Stimulated activated CD4-positive, alpha-beta T cell treated with anti-CD3 and anti-CD28 coated beads, Interleukin-1b, Interleukin-23, amount 100 ng/mL, for 4 hours (primary cell): ENCODE data around the gene CDKAL1.
"Not testable (repeated sequence)": the region's sequence is repeated elsewhere in the genome, so short reads cannot be mapped to it uniquely, and the experiment has no call there.

ENCODE experiments used
- DNase-seq, 2 donors: peaks; one replicate each; pipeline ENCODE4 v3.0.0-alpha.2; 2020; ENCODE audit warnings: low read depth in 2 of 2

Gene CDKAL1

GRCh38 chr6:20744911-20745557, 210.8 kb downstream of the CDKAL1 start:
- no peak for DNase-seq

- no peak for DNase-seq
These were observed 211.8 kb downstream of the CDKAL1 start for GRCh38 chr6:20746024-20746423.

GRCh38 chr6:20746805-20747558, 212.7 kb downstream of the CDKAL1 start:
- no peak for DNase-seq

- DNase-seq, result no peak
These were observed 213.7 kb downstream of the CDKAL1 start for GRCh38 chr6:20747991-20748390.

GRCh38 chr6:20751293-20751935, 217.2 kb downstream of the CDKAL1 start:
- DNase-seq, result no peak

- DNase-seq, result no peak
These were observed 221.4 kb downstream of the CDKAL1 start for GRCh38 chr6:20755631-20756030.

GRCh38 chr6:20756584-20757147, 222.4 kb downstream of the CDKAL1 start:
- DNase-seq, result not testable (repeated sequence)

GRCh38 chr6:20757761-20758160, 223.5 kb downstream of the CDKAL1 start:
- no peak for DNase-seq

- DNase-seq, result no peak
These were observed 229.0 kb downstream of the CDKAL1 start for GRCh38 chr6:20763296-20763695.

- no peak for DNase-seq
These were observed 235.4 kb downstream of the CDKAL1 start for GRCh38 chr6:20769631-20770030.

- no peak for DNase-seq
These were observed 236.5 kb downstream of the CDKAL1 start for GRCh38 chr6:20770773-20771172.

- DNase-seq, result no peak
These were observed 237.2 kb downstream of the CDKAL1 start for GRCh38 chr6:20771409-20771808.

- DNase-seq, result no peak
These were observed 239.6 kb downstream of the CDKAL1 start for GRCh38 chr6:20773822-20774221.

- no peak for DNase-seq
These were observed 241.7 kb downstream of the CDKAL1 start for GRCh38 chr6:20775981-20776380.

GRCh38 chr6:20777801-20778200, 243.5 kb downstream of the CDKAL1 start:
- no peak for DNase-seq

GRCh38 chr6:20778459-20778858, 244.2 kb downstream of the CDKAL1 start:
- DNase-seq, result no peak

GRCh38 chr6:20778912-20779311, 244.7 kb downstream of the CDKAL1 start:
- no peak for DNase-seq

GRCh38 chr6:20789162-20789561, 254.9 kb downstream of the CDKAL1 start:
- no peak for DNase-seq

- DNase-seq, result no peak
These were observed 256.0 kb downstream of the CDKAL1 start for GRCh38 chr6:20790032-20790791.

- no peak for DNase-seq
These were observed 256.8 kb downstream of the CDKAL1 start for GRCh38 chr6:20791074-20791473.

GRCh38 chr6:20791944-20792343, 257.7 kb downstream of the CDKAL1 start:
- DNase-seq, result no peak

GRCh38 chr6:20793174-20793573, 258.9 kb downstream of the CDKAL1 start:
- DNase-seq, result no peak
